NCI-H2081 (cell line): ENCODE results near the gene MKX.
"Not testable (repeated sequence)": the region's sequence is repeated elsewhere in the genome, so short reads cannot be mapped to it uniquely, and the experiment has no call there.

Experiments
- DNase-seq, 2 experiments: peaks; one replicate each; lab custom pipeline; 2025; lab: John Stamatoyannopoulos, UW

MKX gene

DNA sequence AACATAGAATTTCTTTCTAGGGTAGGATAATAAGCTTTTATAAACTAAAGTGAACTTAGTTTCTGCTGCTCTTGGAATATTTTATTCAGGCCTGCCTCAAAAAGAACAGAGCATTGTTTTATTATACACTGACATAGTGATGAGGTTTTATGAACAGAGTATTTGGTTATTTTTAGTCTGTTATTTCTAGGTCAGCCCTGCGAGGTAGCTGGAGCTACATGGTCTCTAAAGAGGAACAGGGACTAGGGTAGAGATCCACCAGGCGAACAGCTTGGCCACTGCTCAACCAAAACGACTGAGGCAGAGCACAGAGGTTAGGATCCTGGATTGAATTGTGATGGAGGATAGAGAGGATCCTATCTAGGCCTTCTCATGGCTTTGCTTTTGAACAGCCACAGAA lies 53.0 kb downstream of the MKX start:
- DNase-seq: no peak

DNA sequence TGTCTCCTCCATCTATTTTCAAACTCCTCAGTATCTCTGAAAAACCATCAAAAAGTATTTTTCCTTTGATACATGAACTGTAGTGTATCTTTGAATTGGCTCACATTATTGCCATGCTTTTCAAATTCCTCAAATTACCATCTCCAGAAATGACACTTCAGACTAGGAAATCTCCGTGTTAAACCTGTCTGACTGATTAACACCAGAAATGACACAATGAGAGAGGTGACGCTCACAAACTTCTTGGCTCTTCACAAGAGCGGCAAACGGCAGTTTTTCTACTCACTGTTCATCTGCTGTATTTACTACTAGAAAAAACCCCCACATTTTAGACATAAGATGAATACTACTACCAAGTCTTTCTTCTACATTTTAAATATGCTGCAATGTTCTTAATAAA lies 56.6 kb downstream of the MKX start:
- DNase-seq: no peak

DNA sequence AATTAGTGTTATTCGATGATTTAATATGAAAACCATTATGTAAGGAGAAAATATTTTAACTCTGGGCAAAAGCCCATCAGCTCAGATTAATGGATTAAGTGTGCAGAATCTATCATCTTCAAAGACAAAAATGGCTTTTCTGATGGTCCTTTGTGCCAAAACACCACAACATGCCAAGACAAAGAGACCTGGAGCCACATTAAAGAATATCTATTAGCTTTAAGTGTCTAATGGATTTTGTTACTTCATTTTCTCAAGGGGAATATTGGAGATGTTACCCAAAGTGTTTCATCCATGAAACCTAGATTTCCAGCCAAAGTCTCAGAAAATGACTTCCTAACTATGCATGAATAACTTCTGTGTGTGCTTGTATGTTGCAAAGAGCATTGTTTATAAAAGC lies 57.3 kb downstream of the MKX start:
- no peak for DNase-seq

DNA sequence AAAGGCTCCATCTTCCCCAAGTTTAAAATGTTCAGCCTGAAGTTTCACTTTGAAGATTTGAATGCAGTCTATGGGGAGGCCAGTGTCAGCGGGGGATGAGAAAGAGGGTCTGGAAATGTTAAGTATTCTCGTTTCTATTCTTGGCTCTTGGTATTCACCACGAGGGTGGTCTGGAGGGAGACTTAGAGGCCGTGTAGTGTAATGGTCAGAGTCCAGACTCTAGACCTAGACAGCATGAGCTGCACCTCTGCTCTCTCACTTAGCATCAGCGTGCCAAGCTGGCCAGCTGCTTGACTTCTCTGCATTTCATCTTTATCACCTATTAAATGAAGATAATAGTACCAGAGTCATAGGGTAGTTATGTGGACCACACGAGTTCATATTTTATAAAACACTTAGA lies 57.9 kb downstream of the MKX start:
- DNase-seq: no peak

DNA sequence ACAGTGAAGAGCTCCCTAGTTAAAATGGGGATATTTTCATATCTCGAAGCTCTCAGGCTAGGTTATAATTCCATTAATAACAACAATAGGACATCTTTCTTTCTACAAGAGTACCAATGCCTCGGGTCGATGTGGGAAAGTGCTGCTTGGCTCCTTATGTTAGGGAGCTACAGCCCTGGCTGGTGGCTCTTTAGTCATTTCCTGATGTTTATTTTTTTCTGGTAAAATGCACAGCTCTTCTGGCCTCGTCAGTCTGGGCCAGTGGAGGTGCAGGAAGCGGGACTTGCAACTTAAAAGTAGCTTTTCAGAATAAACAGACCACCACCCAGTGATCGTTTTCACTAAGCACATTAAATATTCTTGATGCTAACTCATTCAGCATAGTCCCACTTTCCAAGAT lies 58.3 kb downstream of the MKX start:
- DNase-seq: no peak

DNA sequence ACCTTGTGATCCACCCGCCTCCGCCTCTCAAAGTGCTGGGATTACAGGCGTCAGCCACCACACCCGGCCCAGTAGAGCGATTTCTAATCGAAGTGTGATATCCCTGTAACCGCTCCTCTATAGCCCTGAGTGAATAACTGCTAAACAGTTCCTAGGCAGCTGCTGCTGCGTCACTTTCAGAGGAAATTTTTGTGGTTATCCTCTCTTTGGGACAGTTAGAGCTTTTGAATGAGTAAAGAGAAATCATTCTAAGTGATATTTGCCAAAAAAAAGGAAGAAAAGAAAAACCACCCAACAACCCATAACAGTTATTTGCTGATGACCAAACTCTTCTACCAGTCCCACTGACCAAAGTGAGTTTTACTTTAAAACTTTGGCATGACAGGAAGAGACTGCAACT lies 59.9 kb downstream of the MKX start:
- no peak for DNase-seq

DNA sequence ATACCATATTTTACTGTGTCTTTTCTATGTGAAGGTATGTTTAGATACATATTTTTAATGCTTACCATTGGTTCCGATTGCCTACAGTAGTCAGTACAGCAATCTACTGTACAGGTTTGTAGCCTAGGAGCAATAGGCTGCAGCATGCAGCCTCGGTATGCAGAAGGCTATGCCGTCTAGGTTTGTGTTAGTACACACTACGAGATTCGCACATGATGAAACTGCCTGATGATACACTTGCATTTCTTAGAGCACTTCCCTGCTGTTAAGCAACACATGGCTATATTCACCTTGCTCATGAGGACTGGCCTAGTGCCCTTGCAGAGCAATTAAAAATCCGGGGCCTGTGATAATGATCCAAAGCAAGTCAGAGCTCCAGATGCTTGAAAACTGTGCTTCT lies 62.4 kb downstream of the MKX start:
- no peak for DNase-seq

DNA sequence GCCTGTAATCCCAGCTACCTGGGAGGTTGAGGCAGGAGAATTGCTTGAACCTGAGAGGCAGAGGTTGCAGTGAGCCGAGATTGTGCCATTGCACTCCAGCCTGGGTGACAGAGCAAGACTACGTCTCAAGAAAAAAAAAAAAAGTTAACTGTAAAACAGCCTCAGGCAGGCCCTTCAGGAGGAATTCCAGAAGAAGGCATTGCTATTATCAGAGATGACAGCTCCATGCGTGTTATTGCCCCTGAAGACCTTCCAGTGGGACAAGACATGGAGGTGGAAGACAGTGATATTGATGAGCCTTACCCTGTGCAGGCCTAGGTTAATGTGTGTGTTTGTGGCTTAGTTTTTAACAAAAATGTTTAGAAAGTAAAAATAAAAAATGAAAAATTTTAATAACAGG lies 63.8 kb downstream of the MKX start:
- DNase-seq: not testable (repeated sequence)

DNA sequence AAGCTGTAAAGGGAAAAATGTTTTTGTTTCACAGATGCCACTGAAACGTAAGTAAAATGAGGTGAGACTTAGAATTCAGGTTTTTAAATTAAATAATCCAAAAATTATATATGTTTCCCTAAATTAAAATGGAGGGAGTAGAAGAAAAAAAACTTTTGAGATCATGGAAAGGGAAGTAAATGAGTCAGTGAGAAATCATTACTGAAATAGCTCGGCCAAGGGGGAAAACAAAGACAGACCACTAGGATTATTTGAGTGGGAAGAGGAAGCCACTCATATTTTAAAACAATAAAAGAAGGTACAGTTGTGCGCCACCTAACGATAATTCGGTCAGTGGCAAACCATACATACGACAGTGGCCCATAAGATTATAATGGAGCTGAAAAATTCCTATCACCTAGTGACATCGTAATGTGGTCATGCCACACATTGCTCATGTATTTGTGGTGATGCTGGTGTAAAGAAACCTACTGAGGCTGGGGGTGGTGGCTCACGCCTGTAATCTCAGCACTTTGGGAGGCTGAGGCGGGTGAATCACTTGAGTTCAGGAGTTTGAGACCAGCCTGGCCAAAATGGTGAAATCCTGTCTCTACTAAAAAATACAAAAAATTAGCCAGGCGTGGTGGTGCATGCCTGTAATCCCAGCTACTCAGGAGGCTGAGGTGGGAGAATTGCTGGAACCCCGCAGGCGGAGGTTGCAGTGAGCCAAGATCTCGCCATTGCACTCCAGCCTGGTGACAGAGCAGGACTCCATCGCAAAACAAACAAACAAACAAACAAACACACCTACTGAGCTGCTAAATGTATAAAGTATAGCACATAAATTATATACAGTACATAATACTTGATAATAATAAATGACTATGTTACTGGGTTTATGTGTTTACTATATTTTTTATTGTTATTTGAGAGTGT lies 64.7 kb downstream of the MKX start:
- DNase-seq: no peak

DNA sequence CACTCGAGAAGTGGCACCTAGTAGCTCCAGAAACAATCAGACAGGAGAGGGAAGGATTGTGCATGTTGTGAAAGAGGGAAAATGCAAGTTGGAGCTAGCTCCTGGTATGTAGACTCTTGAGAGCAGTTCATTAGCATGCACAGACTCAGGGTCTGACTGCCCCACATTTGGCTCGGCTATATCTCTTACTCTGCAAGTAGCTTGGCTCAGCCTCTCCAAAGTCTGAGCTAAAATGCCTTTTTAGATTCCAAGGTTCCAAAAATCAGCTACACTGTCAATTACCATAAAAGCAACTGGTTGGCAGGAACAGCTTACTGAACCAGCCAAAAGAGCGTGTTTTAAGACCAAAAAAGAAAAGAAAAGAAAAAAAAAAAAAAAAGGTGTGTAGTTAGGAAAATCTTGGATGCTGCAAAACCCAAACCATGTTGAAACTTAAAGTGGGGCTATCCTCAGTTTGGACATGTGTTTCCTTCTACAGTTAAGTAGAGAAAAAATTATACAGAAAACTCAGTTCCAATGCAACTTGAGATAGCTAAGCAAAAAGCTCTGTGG lies 65.5 kb downstream of the MKX start:
- no peak for DNase-seq

DNA sequence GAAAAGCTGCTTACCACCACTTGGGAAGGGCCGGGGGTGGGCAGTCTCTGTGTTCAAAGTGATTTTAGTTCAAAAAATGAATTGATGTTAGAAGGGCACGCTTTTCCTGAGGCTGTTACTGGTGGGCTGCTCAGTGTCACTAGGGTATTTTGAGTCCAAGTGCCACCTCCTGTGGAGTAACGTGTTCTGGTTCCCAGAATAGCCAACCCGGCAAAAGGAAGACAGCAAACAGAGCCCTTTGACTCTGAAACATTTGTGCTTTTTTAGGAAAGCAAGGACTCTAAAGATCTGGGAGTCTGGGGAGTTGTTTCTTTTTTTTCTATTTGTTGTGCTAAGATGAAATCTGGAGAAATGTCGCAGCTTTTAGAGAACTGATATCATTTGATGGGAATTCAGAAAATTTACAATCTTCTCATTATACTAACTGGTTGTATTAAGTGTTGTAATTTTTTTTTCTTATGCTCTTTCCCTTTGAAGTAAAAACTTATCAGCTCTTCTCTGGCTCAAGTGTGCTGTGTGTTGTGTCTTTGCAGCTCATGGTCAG lies 66.2 kb downstream of the MKX start:
- DNase-seq: no peak

DNA sequence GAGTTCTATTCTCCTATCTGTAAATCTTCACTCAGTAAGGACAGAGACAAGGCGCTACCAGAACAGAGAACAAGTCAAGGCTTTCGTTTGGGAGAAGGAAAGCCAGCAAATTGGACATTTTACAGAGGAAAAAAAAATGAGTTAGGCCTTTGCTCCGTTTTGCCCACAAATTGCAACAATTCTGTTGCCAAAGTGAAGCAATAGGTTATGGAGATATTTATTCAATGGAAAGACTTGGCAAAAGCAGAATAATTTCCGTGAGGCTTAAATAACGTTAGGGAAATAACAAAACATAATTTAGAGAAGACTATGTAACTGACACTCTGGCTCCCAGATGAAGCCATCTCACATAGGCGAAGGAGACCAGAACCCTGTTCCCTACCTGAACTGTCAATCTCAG lies 67.5 kb downstream of the MKX start:
- no peak for DNase-seq

DNA sequence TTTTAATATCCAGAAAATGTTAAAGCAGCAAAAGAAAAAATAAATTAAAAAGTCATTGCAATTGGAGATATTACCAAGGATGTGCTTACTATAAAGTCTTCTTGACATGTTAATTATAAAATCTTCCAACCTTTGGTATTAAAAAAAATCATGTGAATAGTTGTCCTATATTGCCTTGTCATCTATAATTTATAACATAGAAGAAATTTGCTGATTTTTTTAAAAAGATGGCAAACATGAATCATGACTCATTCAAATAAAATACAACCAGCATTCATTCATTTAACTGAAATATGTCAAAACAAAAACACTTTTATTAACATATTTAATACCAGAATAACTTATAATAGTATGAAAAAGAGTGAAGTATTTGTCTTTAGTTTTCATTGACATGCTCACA lies 72.6 kb downstream of the MKX start:
- DNase-seq: no peak

DNA sequence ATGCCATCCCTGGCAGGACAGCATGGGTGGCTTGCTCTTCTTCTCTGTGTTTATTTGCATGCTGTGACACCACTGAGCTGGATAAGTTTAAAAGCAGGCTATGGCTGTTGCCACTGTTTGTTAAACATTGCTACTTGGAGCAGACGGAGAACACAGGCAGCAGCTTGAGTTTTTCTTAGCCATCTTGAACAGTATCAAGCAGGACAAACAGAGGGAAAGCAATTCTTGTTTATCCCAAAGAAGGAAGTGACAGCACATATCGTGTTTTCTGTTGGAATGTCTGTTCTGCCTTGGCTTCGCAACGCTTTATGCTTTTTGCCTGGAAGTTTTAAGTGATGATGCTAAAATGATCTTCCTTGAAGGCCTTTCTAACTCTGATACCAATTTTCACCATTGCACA lies 73.8 kb downstream of the MKX start:
- no peak for DNase-seq

DNA sequence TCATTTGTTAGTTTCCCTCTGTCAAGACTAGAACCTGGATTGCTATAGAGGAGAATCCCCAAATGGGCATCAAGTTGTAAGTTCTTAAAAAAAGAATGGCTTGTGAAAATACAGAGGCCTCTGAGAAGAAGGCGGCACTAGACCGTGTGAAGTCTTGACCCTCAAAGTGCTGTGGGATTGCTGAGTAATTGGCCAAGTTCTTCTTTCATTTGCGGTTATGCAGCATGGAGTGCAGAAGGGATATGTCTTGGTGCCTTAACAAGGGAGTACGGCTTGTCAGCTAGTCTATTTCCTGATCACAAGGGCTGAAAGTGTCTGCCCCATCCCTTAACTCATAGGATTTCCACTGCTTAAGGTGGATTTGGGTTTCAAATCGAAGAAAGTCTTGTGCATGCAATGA lies 81.2 kb downstream of the MKX start:
- DNase-seq: no peak

DNA sequence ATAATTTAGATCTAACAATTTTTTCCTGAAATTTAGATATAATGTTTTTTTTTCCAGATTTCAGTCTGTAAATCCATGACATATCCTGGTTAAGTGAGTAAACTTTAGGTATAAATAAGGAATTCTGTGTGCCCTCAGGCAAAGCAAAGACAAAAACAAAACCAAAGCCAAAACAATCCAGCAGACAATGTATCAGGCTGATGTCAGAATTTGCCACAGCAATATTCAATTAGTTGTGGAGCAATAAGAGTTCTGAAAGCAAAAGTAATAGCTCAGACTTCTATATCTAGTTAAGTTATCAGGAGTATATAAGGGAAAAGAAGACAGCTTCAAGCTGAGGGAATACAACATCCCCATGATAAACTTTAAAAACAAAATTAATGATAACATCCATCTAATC lies 82.0 kb downstream of the MKX start:
- DNase-seq: no peak

DNA sequence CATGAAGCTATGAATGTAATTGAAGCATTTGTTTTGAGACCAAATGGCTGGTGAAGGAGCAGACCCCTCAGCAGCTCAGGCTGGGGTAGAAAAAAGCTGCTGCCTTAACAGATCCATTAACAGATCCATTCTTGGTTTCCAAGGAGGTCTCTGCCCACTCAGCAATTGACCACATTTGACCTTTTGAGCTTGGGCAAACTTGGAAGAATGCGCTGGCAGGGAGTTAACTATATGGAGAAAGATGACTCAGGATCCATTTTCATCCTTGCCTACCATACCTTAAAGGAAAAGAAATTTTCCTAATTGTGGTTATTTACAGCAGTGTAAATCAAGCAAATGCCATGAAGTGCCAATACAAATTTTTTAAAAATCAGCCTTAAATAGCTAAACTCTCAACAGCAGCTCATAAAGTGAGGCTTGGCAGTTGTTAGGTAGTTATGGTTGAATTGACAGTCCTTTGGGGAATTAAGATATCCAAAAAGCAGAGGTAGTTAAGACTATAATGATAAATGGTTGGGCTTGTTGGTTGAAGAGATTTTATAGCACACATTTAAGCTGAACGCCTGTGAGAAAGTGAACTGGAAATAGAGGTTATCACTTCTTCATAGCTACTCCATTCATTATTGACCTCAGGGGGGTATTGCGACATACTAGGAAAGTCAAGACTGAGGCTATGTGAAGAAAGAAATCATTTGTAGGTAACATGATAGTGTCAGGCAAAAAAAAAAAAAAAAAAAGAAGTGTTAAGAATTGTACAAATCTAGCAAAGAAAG lies 83.9 kb downstream of the MKX start:
- DNase-seq: no peak

DNA sequence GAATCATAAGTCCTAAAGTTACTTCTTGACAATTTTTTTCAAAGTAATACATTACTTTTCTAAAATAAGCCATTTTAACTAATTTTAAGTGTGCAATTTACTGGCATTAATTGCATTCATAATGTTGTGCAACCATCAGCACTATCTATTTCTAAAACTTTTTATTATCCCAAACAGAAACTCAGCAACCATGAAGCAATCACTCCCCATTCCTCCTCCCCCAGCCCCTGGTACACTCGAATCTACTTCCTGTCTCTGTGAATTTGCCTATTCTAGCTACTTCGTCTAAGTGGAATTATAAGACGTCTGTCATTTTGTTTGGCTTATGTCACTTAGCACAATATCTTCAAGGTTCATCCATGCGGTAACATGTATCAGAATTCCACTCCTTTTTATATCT lies 84.9 kb downstream of the MKX start:
- no peak for DNase-seq

DNA sequence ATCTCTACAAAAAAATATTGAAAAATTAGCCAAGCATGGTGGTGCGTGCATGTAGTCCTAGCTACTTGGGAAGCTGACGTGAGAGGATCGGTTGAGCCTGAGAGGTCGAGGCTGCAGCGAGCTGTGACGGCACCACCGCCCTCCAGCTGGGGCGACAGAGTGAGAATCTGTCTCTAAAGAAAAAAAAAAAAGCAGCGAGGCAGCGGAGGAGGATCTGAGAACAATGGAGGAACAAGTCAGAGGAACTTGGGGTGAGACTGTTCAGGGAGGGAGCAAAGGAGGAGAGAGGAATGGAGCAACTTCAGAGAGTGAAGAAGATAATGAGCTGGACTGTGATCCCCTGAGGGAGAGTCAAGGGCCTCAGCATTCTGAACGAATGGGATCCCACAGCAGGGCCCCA lies 85.4 kb downstream of the MKX start:
- DNase-seq: no peak

DNA sequence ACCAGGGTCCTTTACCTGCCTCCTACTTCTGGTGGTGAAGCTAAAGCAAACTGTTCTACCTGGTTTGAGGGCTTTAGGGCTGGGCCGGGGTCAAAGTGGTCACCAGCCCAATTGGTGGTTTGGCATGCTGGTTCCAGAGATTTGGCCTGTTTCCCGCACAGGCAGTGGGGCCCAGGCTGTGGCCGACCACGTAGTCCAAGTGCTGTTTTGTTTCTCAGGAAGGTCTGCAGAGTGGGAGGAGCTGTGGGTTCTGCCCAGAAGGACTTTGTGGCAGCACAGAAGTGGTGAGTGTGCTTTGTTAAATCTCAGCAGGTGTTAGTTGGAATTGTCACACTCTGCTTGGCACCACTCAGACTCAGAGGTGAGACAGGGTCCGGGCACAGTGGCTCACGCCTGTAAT lies 85.8 kb downstream of the MKX start:
- DNase-seq: no peak

DNA sequence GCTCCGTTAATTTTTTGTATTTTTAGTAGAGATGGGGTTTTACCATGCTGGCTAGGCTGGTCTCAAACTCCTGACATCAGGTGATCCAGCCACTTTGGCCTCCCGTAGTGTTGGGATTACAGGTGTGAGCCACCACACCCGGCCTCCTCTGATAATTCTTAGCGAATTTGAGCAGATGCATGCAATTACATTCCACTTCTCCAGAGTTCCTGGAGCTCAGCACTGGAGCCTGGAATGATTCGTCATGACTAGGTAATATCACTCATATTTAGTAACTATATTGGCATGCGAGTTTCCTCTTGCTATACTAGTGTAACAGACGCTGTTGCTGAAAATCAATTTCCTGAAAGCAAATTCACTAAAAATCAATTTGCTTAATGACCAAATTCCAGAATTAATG lies 86.8 kb downstream of the MKX start:
- DNase-seq: no peak

DNA sequence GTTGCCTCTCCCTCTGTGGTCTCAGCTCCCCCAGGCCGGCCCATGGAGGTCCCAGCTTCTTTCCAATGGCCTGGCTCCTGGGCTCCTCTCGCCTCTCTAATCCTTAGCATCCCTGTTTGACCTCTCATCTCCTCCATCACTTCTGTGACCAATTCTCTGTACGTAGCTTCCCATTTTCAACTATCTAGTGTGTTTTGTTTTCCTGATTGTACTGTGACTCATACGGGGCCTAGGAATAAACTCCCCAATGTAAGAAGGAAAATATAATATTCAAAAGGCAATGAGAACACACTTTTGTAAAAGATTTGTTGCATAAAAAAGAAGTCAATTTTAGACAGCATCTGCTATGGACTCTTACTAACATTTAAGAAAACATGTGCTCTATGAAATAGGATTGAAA lies 90.3 kb downstream of the MKX start:
- DNase-seq: no peak

DNA sequence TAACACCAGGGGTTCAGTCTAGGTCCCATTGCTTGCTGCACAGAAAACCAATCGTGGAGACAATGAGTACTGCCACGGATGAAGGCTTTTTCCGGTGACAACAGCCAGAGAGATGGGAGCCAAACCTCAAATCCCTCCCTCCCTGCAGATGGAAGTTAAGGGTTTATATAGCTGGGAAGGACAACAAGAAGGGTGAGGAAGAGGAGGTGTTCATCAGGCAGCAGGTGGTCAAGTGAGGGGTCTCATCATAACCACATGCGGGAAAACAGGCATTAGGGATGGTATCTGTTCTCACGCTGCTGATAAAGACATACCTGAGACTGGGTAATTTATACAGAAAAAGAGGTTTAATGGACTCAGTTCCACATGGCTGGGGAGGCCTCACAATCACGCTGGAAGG lies 91.3 kb downstream of the MKX start:
- no peak for DNase-seq
